Ishikawa (cell line): ENCODE measurements around the gene EREG.

ENCODE experiments used
- CEBPB ChIP-seq: IDR thresholded peaks from 2 replicates; pipeline ENCODE4 v1.6.1; 2012
- CREB1 ChIP-seq: IDR thresholded peaks from 2 replicates; pipeline ENCODE4 v1.6.1; 2012; ENCODE audit warnings: low read depth
- EGR1 ChIP-seq: IDR thresholded peaks from 2 replicates; pipeline ENCODE4 v1.6.1; 2012
- EP300 ChIP-seq: IDR thresholded peaks from 2 replicates; pipeline ENCODE4 v1.6.1; 2012; ENCODE audit warnings: borderline replicate concordance
- FOXM1 ChIP-seq: IDR thresholded peaks from 2 replicates; pipeline ENCODE4 v1.6.1; 2012; ENCODE audit warnings: low read depth, borderline replicate concordance
- MAX ChIP-seq: IDR thresholded peaks from 2 replicates; pipeline ENCODE4 v1.6.1; 2012
- NFIC ChIP-seq: IDR thresholded peaks from 2 replicates; pipeline ENCODE4 v1.6.1; 2012
- RAD21 ChIP-seq: IDR thresholded peaks from 2 replicates; pipeline ENCODE4 v1.6.1; 2012; ENCODE audit warnings: low read depth
- REST ChIP-seq: IDR thresholded peaks from 2 replicates; pipeline ENCODE4 v1.6.1; 2012; ENCODE audit warnings: low read depth, mild to moderate bottlenecking
- TAF1 ChIP-seq: IDR thresholded peaks from 2 replicates; pipeline ENCODE4 v1.6.1; 2012; ENCODE audit warnings: low read depth, mild to moderate bottlenecking
- TCF12 ChIP-seq: IDR thresholded peaks from 2 replicates; pipeline ENCODE4 v1.6.1; 2012; ENCODE audit warnings: low read depth
- TEAD4 ChIP-seq: IDR thresholded peaks from 2 replicates; pipeline ENCODE4 v1.6.1; 2012
- USF1 ChIP-seq: IDR thresholded peaks from 2 replicates; pipeline ENCODE4 v1.6.1; 2012
- YY1 ChIP-seq: IDR thresholded peaks from 2 replicates; pipeline ENCODE4 v1.6.1; 2012; ENCODE audit warnings: low read depth
- ZBTB7A ChIP-seq: IDR thresholded peaks from 2 replicates; pipeline ENCODE4 v1.6.1; 2012; ENCODE audit warnings: low read depth

EREG gene

GRCh38 chr4:74367656-74368290, 2.8 kb downstream of the EREG start:
- no peak for TF ChIP-seq RAD21
- TF ChIP-seq REST, result no peak
- no peak for TF ChIP-seq USF1

GRCh38 chr4:74368596-74368995, 3.7 kb downstream of the EREG start:
- TF ChIP-seq RAD21 (no peak), TCF12 (no peak), YY1 (no peak), ZBTB7A (no peak), TAF1 (no peak), TEAD4 (no peak), NFIC (no peak), CEBPB (no peak)

- TF ChIP-seq EGR1 (no peak), USF1 (no peak), REST (no peak), MAX (no peak), FOXM1 (no peak), CEBPB (no peak), YY1 (no peak), CREB1 (no peak), EP300 (no peak), TAF1 (no peak), TCF12 (no peak)
Measured at GRCh38 chr4:74369855-74370254, 4.9 kb downstream of the EREG start.

GRCh38 chr4:74370912-74371311, 6.0 kb downstream of the EREG start:
- TF ChIP-seq ZBTB7A (no peak), EP300 (no peak), MAX (no peak), RAD21 (peak; percentile 80), YY1 (no peak), USF1 (no peak)

- TF ChIP-seq TAF1, result no peak
- no peak for TF ChIP-seq ZBTB7A
- TF ChIP-seq CREB1, result no peak
- no peak for TF ChIP-seq TCF12
- TF ChIP-seq NFIC, result no peak
- TF ChIP-seq EP300, result no peak
- no peak for TF ChIP-seq EGR1
Measured at GRCh38 chr4:74374128-74374527, 9.2 kb downstream of the EREG start.

- no peak for TF ChIP-seq TEAD4
- no peak for TF ChIP-seq CREB1
- no peak for TF ChIP-seq MAX
- no peak for TF ChIP-seq FOXM1
- 0 out of 2 replicates have a peak, but pooled peaks have one; percentile 18 for TF ChIP-seq NFIC
- TF ChIP-seq EP300, result peak; percentile 47; the same call in 1 of the 2 replicates
- no peak for TF ChIP-seq RAD21
Measured at GRCh38 chr4:74374561-74375327, 9.8 kb downstream of the EREG start.
